MCF 10A (cell line): Measurements from ENCODE around the gene MDN1. TPM values are rescaled to one million over a fixed set of nuclear protein-coding genes. Genes with fewer than 3 reads are reported as not detected.

Source experiments
- BruUV-seq: library from RNA; stranded (reverse); fragments of 400-500 nt; replicated peaks from 2 replicates; lab custom pipeline; 2021; lab: Mats Ljungman, UMichigan
- CTCF ChIA-PET: fragments of 300-600 bp; sonication (Branson Sonifier 250); formaldehyde crosslinking; extraction: SDS; loops from one replicate; lab custom pipeline; 2021; ENCODE audit warnings: antibody characterized with exemption, inconsistent platforms; lab: Yijun Ruan, JAX
- POLR2A ChIA-PET: fragments of 300-600, 350-650 bp; sonication (Branson Sonifier 250); formaldehyde crosslinking; extraction: SDS; loops from one replicate; lab custom pipeline; 2020; ENCODE audit warnings: antibody characterized with exemption, inconsistent platforms; lab: Yijun Ruan, JAX
- DNase-seq: peaks from one replicate; pipeline ENCODE4 v3.0.0-alpha.2; 2018; ENCODE audit not compliant: unreplicated experiment
- H3K27ac Mint-ChIP-seq: one replicate; pipeline ENCODE4 v1.8.0; 2022; ENCODE audit warnings: mild to moderate bottlenecking, low read depth, mixed read lengths; ENCODE audit not compliant: unreplicated experiment
- H3K27me3 Mint-ChIP-seq: one replicate; pipeline ENCODE4 v1.8.0; 2022; ENCODE audit warnings: mixed read lengths; ENCODE audit not compliant: insufficient read depth, unreplicated experiment
- H3K36me3 Mint-ChIP-seq: one replicate; pipeline ENCODE4 v1.8.0; 2022; ENCODE audit warnings: mild to moderate bottlenecking, moderate library complexity, mixed read lengths; ENCODE audit not compliant: insufficient read depth, unreplicated experiment
- H3K4me1 Mint-ChIP-seq: one replicate; pipeline ENCODE4 v1.8.0; 2022; ENCODE audit warnings: mixed read lengths; ENCODE audit not compliant: insufficient read depth, unreplicated experiment
- H3K4me3 Mint-ChIP-seq: one replicate; pipeline ENCODE4 v1.8.0; 2022; ENCODE audit warnings: mild to moderate bottlenecking, moderate library complexity, mixed read lengths; ENCODE audit not compliant: unreplicated experiment
- H3K9me3 Mint-ChIP-seq: one replicate; pipeline ENCODE4 v1.8.0; 2022; ENCODE audit warnings: mixed read lengths; ENCODE audit not compliant: unreplicated experiment
- intact Hi-C: fragments of 100-400 bp; cut with micrococcal nuclease; formaldehyde crosslinking; loops from 2 replicates; pipeline ENCODE4 v1.14.1; 2022
- total RNA-seq: library from RNA; stranded (reverse); gene quantifications from 2 replicates; pipeline ENCODE4 v1.2.3, GENCODE V29; 2022
- TF ChIP-seq, protein P1 (sequence below): fragments of 200-600 bp; IDR thresholded peaks from one replicate; pipeline ENCODE4 v1.8.0; 2022; ENCODE audit warnings: antibody characterized with exemption, mild to moderate bottlenecking; ENCODE audit not compliant: unreplicated experiment

MDN1 gene
- total RNA-seq, 1 experiment from 2014 or later, result 39.2 TPM

DNA sequence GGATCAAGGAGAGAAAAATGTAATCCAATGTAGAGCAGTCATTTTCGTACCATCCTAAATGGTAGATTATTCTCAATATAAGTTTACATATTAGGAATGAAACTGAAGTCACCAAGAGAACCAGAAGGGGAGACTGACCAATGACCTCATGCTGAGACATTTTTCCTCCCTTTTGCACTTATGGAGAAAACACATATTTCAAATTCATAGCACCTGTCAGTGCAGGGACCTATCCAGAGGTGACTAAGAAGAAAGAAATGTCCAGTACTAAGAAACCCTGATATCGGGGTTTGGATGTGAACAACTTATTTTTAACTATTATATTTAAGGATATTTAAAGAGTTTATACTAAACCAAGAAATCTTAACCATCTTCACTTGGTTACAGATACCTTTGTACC lies 164.5 kb downstream of the MDN1 start:
- no TSS peak for BruUV-seq
- DNase-seq, result no peak
- Mint-ChIP-seq H3K36me3 (peaks cover 96% of the 10 kb centered on the region), H3K4me1 (no peaks in the 10 kb centered on the region), H3K27me3 (no peaks in the 10 kb centered on the region), H3K4me3 (no peak overlapping the region), H3K27ac (no peak overlapping the region), H3K9me3 (no peaks in the 10 kb centered on the region)
- POLR2A ChIA-PET, result interaction anchor here (1.0 to 1.3 kb wide), 2 partner anchors 17 to 165 kb away, joined by 3 read pairs; partner anchors contain the start of genes LYRM2 and MDN1
- intact Hi-C loops, result no loop called here
- CTCF ChIA-PET, result interaction anchor here (1.2 kb wide), 1 partner anchor 223 kb away, joined by 3 read pairs; no protein-coding TSS in a partner anchor
- TF ChIP-seq, protein P1, sequence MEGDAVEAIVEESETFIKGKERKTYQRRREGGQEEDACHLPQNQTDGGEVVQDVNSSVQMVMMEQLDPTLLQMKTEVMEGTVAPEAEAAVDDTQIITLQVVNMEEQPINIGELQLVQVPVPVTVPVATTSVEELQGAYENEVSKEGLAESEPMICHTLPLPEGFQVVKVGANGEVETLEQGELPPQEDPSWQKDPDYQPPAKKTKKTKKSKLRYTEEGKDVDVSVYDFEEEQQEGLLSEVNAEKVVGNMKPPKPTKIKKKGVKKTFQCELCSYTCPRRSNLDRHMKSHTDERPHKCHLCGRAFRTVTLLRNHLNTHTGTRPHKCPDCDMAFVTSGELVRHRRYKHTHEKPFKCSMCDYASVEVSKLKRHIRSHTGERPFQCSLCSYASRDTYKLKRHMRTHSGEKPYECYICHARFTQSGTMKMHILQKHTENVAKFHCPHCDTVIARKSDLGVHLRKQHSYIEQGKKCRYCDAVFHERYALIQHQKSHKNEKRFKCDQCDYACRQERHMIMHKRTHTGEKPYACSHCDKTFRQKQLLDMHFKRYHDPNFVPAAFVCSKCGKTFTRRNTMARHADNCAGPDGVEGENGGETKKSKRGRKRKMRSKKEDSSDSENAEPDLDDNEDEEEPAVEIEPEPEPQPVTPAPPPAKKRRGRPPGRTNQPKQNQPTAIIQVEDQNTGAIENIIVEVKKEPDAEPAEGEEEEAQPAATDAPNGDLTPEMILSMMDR, result no peak

DNA sequence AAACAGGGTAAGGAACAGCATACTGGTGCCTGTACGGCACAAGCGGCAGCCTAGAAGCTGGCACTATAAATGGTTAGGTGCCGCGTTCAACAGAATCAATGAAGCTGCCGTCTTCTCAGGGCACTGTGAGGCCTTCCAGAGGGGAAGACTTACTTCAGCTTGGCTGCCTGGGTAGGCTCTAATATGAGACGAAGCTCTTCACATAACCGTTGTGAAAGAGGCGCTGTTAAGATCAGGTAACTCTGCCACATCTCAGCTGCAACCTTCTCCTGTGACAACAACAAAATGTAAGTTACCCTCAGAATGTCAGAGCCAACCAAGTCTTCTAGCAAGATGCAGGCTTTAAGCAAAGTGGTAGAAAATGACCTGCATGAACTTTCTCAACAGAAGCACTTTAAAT lies 169.0 kb downstream of the MDN1 start:
- POLR2A ChIA-PET, result no interaction called here
- Mint-ChIP-seq H3K4me3 (no peak overlapping the region), H3K27me3 (no peaks in the 10 kb centered on the region), H3K4me1 (no peaks in the 10 kb centered on the region), H3K27ac (no peak overlapping the region), H3K9me3 (no peaks in the 10 kb centered on the region), H3K36me3 (peaks cover 84% of the 10 kb centered on the region)
- CTCF ChIA-PET, result no interaction called here
- intact Hi-C loops, result no loop called here
- BruUV-seq, result no TSS peak
- TF ChIP-seq, protein P1, result no peak
- no peak for DNase-seq

DNA sequence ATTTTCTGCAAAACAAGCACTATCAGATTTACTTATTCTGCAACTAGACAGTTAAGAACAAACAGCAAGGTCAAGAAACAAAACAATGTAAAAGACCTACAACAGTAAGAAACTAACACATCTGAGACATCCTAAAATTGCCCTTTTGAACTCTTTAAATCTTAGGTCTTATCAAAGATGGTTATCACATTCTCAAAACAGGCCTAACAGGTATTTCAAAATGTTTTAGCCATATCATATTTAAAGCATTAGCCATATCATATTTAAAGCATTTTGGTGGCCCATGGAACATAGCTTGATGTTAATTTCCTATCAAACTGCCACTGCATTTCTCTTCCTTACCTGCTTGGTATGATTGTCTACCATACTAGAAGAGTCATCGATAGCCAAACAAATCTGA lies 169.9 kb downstream of the MDN1 start:
- no peaks in the 10 kb centered on the region for H3K9me3 Mint-ChIP-seq
- peaks cover 79% of the 10 kb centered on the region for H3K36me3 Mint-ChIP-seq
- no peak overlapping the region for H3K4me3 Mint-ChIP-seq
- TF ChIP-seq, protein P1, result no peak
- intact Hi-C loops, result no loop called here
- no peak overlapping the region for H3K27ac Mint-ChIP-seq
- no peak for DNase-seq
- BruUV-seq, result no TSS peak
- ChIA-PET CTCF (interaction anchor here (0.5 kb wide), 1 partner anchor 17 kb away, joined by 3 read pairs; no protein-coding TSS in a partner anchor), POLR2A (interaction anchor here (3.2 kb wide), 1 partner anchor 10 kb away, joined by 13 read pairs; the partner anchor contains the start of gene LYRM2)
- H3K27me3 Mint-ChIP-seq, result no peaks in the 10 kb centered on the region
- peaks cover 7% of the 10 kb centered on the region for H3K4me1 Mint-ChIP-seq

DNA sequence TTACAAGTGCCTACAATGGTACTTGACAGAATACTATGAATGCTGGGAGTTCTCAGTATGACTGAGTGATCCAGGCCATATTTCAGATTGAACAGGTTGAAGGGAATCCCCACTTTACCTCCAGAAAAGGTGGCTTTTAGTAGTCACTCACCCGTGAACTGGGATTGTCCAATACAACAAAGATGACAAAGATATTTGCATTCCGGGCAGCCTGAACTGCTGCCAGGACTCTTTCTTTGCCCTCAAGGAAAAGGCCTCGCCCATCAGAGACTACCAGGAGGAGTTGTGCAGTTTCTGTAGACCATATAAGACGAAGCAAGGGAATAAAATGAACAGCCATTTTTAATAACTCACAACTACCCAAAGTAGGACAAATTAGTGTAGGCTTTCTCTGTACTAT lies 174.7 kb downstream of the MDN1 start:
- H3K36me3 Mint-ChIP-seq, result peaks cover 64% of the 10 kb centered on the region
- intact Hi-C loops, result no loop called here
- TF ChIP-seq, protein P1, result no peak
- no peak overlapping the region for H3K4me3 Mint-ChIP-seq
- H3K27ac Mint-ChIP-seq, result peak overlapping the region; percentile 39
- no peaks in the 10 kb centered on the region for H3K9me3 Mint-ChIP-seq
- CTCF ChIA-PET, result interaction anchor here (0.6 kb wide), 1 partner anchor 522 kb away, joined by 3 read pairs; no protein-coding TSS in a partner anchor
- POLR2A ChIA-PET, result interaction anchor here (1.0 kb wide), 1 partner anchor 185 kb away, joined by 3 read pairs; the partner anchor contains the start of gene CASP8AP2
- BruUV-seq, result no TSS peak
- no peaks in the 10 kb centered on the region for H3K27me3 Mint-ChIP-seq
- peak; percentile 26 for DNase-seq
- peaks cover 19% of the 10 kb centered on the region for H3K4me1 Mint-ChIP-seq
